ENCODE results near the gene LRRC63. TPM values are rescaled to one million over a fixed set of nuclear protein-coding genes. Genes with fewer than 3 reads are reported as not detected.

Gene LRRC63
- total RNA-seq, 3 donors from 2014 or later = not detected

DNA sequence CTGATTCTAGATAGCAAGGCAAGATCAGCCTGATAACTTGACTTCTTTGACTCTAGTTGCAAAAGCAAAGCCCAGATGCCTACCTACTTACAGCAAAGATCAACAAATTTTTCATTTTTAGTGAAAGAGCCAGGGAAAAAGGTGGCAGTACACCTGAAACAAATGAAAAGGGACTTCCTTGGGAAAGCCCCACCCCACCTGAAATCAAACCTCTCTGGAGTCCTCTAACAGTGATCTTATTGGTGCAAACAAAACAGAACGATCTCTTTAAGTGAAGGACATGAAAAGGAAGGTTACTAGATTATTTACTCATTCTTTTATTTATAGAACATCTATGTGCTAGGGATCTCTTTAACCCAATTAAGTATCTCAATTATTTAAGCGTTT, 29.2 kb upstream of the LRRC63 start:
- Histone ChIP-seq H3K4me3 (no peak overlapping the region), H3K4me1 (ENCODE audit: low read depth) (no peaks in the 10 kb centered on the region), H3K36me3 (ENCODE audit: low read depth) (no peaks in the 10 kb centered on the region), H3K9me3 (no peaks in the 10 kb centered on the region)
- intact Hi-C loops (cut with DNase I, micrococcal nuclease) = no loop called here
- DNase-seq (no peak), ATAC-seq (no peak)
- TF ChIP-seq, protein P1, sequence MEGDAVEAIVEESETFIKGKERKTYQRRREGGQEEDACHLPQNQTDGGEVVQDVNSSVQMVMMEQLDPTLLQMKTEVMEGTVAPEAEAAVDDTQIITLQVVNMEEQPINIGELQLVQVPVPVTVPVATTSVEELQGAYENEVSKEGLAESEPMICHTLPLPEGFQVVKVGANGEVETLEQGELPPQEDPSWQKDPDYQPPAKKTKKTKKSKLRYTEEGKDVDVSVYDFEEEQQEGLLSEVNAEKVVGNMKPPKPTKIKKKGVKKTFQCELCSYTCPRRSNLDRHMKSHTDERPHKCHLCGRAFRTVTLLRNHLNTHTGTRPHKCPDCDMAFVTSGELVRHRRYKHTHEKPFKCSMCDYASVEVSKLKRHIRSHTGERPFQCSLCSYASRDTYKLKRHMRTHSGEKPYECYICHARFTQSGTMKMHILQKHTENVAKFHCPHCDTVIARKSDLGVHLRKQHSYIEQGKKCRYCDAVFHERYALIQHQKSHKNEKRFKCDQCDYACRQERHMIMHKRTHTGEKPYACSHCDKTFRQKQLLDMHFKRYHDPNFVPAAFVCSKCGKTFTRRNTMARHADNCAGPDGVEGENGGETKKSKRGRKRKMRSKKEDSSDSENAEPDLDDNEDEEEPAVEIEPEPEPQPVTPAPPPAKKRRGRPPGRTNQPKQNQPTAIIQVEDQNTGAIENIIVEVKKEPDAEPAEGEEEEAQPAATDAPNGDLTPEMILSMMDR (IDR thresholded peaks at IDR 0.05) = no peak

DNA sequence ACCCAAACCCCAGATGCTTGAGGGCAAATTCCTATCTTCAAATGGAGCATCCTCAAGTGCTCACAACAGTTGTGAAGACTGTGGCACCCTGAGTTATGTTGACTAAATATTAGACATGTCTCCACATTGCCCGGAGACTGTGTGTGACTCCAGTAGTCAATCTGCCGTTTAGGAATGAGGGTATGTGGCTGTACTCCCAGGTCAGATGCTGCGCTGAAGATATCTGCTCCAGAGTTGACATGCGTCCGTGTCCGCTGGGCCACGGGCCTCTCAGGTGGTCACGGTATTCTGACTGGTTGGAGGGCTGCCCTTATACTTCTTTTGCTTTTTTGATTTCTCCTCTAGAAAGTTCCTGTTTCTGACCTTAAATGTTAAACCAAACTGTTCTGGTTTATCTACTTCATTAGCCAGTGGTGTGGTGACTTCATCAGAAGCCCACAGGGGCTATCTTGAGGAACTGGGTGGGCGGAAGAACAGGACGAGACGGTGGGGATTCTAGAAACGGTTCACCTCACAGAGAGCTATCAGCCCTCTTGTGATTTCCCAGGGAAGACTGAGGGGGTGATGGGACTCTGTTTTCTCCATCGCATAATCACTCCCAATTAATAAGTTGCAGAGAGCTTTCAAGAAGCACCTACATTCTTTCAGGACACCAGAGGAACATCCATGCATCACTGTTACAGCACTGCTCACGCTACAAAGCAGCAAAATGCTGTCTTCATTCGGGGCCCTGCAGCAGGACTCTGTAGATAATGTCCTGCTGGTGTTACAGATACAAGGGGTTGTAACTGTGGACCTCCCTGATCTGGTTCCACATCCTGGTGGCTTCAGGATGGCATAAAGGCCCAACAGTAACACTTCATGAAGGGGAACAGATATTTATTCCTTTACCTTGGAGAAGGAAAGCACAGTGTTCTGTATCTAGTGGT, 28.4 kb upstream of the LRRC63 start:
- intact Hi-C loops (cut with DNase I, micrococcal nuclease) = no loop called here
- Histone ChIP-seq H3K4me3 (no peak overlapping the region), H3K4me1 (ENCODE audit: low read depth) (no peaks in the 10 kb centered on the region), H3K36me3 (ENCODE audit: low read depth) (no peaks in the 10 kb centered on the region), H3K9me3 (no peaks in the 10 kb centered on the region)
- no peak for DNase-seq
- TF ChIP-seq, protein P1 (IDR thresholded peaks at IDR 0.05) = no peak
- peak; percentile 13 for ATAC-seq

- peak; percentile 75 for ATAC-seq
- peak; percentile 47 to 79 (median 61) for DNase-seq
- H3K4me1 ChIP-seq (ENCODE audit: low read depth) = no peaks in the 10 kb centered on the region
- no peaks in the 10 kb centered on the region for H3K9me3 ChIP-seq
- TF ChIP-seq, protein P1 (IDR thresholded peaks at IDR 0.05) = no peak
- intact Hi-C loops (cut with DNase I, micrococcal nuclease) = no loop called here
- no peak overlapping the region for H3K4me3 ChIP-seq
- no peaks in the 10 kb centered on the region for H3K36me3 ChIP-seq (ENCODE audit: low read depth)
Measured at GRCh38 chr13:46184277-46184699, 27.4 kb upstream of the LRRC63 start.

GRCh38 chr13:46185634-46186033, 26.1 kb upstream of the LRRC63 start:
- DNase-seq (no peak), ATAC-seq (no peak)
- TF ChIP-seq, protein P1 (IDR thresholded peaks at IDR 0.05) = no peak
- Histone ChIP-seq H3K36me3 (ENCODE audit: low read depth) (no peaks in the 10 kb centered on the region), H3K9me3 (no peaks in the 10 kb centered on the region), H3K4me1 (ENCODE audit: low read depth) (no peaks in the 10 kb centered on the region), H3K4me3 (no peak overlapping the region)
- intact Hi-C loops (cut with DNase I, micrococcal nuclease) = no loop called here

DNA sequence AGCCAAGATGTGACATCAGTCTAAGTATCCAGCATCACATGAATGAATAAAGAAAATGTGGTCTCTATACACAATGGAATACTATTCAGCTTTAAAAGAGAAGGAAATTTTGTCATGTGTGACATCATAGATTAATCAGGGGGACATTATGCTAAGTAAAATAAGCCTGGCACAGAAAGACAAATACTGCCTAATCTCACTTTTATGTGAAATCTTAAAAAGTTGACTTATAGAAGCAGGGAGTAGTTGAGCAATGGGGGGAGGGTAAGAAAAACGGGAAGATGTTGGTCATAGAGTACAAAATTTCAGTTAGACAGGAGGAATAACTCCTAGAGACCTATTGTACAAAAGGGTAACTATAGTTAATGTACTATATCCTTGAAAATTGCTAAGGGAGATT, 19.3 kb upstream of the LRRC63 start:
- TF ChIP-seq, protein P1 (IDR thresholded peaks at IDR 0.05) = no peak
- intact Hi-C loops (cut with DNase I, micrococcal nuclease) = no loop called here
- Histone ChIP-seq H3K4me1 (ENCODE audit: low read depth) (no peaks in the 10 kb centered on the region), H3K9me3 (no peaks in the 10 kb centered on the region), H3K36me3 (ENCODE audit: low read depth) (no peaks in the 10 kb centered on the region), H3K4me3 (no peak overlapping the region)
- DNase-seq (no peak), ATAC-seq (no peak)

All from mucosa of descending colon (tissue), 3 donors.